Stomach (tissue), 4 donors: ENCODE data around the gene PIKFYVE.

Experiments used
- POLR2A ChIP-seq, 4 donors: fragments of 450-650 bp; IDR thresholded peaks; one replicate each; pipeline ENCODE4 v1.6.1; 2016; ENCODE audit warnings: antibody characterized with exemption in 4 of 4, control low read depth in 2 of 4, mild to moderate bottlenecking in 1 of 4, moderate library complexity in 1 of 4
- TF ChIP-seq, protein P1 (sequence below), 7 experiments: fragments of 450-650 bp in 4 of 7; fragments of 200-600 bp in 3 of 7; sonication (generic) in 3 of 7; IDR thresholded peaks; one replicate each; pipeline ENCODE4 v1.5.1; 2016 to 2019; ENCODE audit warnings: antibody characterized with exemption in 7 of 7, control low read depth in 2 of 7, mild to moderate bottlenecking in 1 of 7

GRCh38 chr2:208352644-208353567 is 86.9 kb downstream of the PIKFYVE start:
- TF ChIP-seq, protein P1, sequence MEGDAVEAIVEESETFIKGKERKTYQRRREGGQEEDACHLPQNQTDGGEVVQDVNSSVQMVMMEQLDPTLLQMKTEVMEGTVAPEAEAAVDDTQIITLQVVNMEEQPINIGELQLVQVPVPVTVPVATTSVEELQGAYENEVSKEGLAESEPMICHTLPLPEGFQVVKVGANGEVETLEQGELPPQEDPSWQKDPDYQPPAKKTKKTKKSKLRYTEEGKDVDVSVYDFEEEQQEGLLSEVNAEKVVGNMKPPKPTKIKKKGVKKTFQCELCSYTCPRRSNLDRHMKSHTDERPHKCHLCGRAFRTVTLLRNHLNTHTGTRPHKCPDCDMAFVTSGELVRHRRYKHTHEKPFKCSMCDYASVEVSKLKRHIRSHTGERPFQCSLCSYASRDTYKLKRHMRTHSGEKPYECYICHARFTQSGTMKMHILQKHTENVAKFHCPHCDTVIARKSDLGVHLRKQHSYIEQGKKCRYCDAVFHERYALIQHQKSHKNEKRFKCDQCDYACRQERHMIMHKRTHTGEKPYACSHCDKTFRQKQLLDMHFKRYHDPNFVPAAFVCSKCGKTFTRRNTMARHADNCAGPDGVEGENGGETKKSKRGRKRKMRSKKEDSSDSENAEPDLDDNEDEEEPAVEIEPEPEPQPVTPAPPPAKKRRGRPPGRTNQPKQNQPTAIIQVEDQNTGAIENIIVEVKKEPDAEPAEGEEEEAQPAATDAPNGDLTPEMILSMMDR (IDR thresholded peaks at IDR 0.05), result no peak
- no peak for TF ChIP-seq POLR2A (IDR thresholded peaks at IDR 0.05)
